Epidermal melanocyte (primary cell): ENCODE results near the gene NSD2.

ENCODE experiments used
- DNase-seq: peaks from one replicate; pipeline ENCODE4 v3.0.0; 2011; ENCODE audit warnings: low spot score; ENCODE audit not compliant: insufficient read length

The NSD2 gene

DNA sequence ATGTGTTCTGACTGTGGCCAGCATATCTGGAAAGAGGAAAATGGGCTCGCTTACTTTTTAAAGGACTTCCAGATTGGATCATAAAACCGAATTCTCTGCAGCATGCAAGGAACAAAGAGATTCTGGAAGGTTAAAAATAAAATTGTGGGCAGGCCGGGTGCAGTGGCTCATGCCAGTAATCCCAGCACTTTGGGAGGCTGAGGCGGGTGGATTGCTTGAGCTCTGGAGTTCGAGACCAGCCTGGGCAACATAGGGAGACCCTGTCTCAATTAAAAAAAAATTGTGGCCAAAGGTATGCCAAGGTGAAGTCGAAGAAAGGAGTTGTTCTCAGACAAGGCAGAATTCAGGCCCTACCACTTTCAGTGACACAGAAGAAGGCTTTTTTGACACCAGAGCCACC, 99.7 kb downstream of the NSD2 start:
- no peak for DNase-seq

DNA sequence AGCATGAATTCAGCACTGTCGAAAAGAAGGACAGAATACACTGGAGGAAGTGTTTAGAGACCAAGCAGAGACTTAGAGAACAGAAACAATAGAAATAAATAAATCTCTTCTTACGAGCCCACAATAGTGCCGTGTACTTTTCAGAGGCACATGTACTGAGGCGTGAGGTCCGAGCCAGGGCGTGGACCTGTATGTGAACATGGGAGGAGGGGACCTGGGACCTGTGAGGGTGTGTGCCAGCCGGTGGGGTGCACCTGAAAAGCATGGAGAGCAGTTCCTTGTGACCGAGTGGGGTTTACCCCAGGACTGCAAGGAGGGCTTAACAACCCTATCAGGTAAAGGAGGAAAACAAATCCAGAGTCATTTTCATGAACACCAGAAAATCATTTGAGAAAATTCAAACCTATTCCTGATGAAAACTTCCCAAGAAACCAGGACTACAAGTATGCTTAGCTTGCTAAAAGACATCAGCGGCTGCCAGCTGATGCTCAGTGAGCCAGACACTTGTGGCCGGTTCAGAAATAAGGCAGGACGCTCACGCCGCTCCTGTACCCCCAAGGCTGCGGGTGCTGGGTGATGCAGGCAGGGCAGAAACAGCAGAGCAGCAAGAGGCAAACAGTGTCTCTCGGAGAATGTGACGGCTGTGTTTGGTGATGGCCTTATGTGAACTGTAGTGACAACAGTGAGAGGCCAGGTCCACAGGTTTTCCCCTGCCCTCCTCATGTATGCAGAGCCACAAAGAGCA, 100.4 kb downstream of the NSD2 start:
- DNase-seq, result no peak

DNA sequence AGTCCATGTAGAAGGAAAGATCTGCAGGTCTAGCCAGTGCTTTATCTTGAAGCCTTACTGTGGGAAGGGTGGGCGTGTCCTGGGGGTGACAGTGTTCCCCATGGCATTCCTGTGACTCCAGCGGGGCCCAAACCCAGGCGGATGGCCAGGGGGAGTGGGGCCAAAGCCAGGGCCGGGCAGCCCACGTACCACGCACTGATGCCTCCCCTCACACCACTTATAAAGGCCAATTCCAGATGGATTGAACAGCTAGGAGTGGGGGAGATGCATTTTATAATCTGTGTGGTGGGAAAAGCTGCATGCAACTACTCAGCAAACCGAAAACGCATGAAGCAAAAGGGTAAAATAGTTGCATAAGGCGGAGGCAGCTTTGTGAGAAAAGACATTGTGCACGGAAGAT, 101.2 kb downstream of the NSD2 start:
- DNase-seq, result no peak

DNA sequence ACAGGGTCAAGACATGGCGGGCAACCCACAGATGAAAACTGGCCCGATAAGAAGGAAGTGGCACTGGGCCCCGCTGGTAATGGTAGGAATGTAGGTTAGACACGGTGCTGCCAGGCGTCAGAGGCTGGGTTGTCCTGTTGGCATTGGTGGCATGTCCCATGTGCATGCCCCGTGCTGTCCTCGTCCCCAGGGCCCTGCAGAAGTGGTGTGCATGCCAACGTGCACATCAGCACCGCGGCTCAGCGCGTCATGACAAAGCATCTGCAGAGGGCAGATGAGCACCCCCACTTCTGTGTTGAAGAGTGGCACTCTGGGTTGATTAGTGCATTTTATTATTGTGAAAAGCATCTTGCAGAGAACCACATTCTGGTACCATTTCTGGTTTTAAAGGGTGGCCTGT, 102.0 kb downstream of the NSD2 start:
- no peak for DNase-seq

DNA sequence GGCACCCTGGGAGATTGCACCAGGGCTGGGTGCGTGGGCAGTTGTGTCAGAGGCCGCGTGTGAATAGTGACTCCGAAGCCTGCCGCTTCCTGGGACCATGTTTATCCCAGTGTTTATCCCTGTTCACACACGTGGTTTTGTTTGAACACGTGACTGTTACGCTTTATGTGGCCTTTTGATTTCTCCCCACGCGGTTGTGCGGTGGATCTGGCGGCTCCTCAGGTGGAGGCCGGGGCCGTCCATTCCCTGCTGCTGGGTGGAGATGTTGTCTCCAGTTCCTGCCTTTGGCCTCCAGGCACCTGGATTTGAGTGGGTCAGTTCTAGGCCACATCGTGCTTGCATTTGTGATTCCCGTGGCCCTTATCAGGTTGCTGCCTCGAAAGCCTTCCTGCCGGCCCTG, 102.5 kb downstream of the NSD2 start:
- no peak for DNase-seq

DNA sequence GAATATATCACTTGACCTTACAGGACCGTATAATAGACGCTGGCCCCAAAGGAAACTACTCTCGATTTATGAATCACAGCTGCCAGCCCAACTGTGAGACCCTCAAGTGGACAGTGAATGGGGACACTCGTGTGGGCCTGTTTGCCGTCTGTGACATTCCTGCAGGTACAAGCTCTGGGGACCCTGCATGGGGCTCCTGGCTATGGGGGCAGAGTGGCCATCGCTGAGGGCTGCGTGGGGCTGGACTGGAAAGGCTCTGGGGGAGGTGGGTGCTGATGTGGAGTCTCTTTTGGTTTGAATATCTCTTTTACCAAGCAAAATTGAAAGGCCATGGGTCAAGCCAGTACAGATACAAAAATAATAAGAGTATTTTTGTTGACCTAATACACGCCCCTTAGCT, 103.6 kb downstream of the NSD2 start:
- no peak for DNase-seq

DNA sequence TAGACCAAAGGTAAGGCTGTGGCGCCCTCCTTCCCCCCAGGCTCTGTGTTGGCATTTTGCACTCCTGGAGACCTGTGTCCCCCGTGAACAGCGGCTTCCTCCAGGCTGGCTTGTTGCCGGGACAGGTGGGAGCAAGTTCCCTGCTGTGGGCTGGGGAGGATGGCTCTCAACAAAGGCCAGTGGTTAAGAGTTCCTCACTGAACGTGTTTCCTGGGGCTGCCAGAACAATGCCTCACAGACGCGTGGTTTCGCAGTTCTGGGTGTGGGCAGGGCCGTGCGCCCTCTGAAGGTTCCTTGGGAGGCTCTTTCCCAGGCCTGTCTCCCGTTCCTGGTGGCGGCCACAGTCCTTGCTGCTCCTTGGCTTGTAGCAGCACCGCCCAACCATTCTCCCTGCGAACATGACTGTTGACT, 104.2 kb downstream of the NSD2 start:
- no peak for DNase-seq

DNA sequence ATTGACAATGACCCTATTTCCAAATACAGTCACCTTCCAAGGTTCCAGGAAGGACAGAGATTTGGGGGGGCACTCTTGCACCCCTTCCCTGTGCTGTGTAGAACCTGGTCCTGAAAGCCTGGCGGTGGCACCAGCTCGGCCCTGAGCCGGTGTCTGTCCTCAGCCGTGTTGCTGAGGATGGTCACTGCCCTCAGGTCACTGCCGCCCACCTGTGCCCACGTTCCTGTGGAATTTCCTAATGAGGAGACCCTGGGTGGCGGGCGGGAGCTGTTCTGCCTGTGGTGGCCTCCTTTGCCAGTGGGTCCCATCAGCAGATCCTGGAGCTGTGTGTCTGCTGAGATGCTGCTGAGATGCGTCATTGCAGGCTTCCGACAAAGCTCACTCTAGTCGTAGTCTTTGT, 104.7 kb downstream of the NSD2 start:
- DNase-seq, result no peak

DNA sequence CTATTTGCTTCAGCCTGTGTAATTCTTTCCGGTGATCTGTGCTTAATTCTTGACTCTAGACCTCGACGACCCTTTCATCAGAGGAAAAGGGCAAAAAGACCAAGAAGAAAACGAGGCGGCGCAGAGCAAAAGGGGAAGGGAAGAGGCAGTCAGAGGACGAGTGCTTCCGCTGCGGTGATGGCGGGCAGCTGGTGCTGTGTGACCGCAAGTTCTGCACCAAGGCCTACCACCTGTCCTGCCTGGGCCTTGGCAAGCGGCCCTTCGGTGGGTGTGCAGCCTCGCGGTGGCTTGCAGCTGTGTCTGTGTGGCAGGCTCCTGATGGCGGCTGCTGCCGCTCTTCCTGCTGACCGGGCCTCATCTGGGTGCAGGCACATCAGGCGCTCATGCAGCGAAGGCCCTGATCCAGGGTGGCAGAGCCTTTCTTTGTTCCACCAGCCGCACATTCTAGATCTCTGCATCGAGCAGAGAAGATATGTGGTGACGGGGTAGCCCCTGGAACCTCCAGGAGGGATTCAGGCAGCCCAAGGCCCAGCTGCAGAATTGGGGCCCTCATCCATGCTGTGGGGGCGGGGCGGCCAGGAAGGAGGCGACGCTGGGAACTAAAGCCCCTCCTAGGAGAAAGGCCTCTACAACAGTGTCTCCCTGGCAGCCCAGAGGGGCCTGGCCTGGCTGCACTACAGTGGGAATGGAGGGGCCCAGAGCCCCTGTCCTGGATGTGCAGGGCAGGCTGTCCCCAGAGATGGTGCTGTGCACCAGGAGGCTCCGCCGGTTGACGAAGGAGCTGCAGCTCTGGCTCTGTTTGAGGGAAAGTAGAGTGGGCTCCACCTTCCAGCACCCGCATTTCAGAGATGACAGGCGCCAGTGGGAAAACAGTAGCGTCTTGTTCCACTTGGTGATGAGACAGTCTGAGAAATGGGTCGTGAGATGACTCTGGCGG, 105.5 kb downstream of the NSD2 start:
- DNase-seq, result no peak

DNA sequence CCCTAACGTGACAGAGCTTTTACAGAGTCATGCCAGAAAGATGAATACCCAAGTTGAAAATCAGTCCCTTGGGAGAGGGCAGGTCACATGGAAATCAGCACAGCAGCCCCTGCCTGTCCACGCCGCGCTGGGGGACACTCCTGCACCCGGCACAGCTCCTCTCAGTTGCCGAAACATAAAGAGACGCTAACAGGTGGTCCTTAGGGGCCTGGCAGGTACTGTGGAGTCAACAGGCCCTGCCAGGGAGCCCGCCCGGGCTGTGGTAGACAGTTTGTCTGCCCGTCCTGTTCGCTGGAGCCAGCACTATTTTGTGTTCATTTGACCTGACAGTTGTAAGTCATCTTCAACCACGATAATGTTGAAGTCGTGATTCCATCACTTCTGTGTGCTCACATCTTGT, 107.0 kb downstream of the NSD2 start:
- no peak for DNase-seq

DNA sequence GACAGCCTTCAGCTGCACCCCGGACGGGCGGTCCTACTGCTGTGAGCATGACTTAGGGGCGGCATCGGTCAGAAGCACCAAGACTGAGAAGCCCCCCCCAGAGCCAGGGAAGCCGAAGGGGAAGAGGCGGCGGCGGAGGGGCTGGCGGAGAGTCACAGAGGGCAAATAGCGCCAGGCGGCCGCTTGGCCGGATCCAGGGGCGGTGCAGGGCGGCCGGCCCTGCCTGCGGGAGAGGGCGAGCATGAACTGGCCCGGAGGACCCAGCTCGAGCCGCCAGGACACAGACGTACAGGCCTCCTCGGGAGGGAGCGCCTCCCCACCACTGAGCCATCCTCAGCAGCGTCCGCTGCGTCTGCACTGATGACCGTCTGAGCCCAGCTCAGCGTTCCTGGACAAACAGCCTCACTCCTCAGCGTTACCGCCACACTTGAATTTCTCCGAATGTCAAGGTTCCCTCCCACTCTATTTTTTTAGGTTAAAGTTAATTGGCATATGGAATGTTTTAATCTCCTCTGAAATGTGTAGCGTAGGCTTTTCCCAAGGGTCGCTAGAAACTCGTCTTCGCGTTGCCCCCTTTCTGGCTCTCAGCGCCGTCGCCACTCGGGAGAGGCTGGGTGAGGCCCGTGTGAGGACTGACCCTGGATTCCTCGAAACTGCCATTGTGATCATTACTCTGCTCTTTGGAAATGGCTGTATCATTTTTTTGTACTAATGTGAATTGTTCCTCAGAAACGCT, 107.7 kb downstream of the NSD2 start:
- no peak for DNase-seq

DNA sequence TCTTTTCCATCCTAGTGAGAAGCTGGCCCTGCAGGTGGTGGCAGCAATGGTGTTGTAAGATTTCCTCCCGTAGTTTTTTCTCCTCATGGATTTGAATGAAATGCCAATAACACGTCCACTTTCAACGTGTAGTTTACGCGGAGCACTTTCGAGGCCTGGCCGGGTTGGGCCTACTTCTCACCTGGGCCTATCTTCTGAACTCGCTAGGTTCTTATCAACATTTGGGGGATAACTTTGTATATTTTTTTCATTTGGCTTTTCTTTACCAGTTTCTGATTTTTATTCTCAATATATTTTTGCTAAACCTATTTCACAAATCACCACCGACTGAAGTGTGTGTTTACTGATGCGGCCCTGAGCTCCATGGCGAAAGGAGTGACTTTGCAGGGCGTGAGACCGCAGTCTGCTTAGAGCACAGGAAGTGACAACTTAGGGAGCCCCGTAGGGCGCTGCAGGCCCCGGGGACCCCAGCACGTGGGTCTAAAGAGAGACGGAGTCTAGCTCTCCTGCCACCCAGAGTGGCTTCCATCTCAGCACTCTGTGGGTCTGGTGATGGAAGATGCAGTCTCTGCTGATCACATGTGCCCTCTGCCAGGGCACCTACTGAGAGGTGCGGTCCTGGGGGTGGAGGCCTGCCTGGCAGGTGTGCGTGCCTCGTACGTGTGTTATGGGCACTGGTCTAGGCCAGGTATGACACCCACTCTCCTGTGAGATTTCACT, 108.4 kb downstream of the NSD2 start:
- no peak for DNase-seq

DNA sequence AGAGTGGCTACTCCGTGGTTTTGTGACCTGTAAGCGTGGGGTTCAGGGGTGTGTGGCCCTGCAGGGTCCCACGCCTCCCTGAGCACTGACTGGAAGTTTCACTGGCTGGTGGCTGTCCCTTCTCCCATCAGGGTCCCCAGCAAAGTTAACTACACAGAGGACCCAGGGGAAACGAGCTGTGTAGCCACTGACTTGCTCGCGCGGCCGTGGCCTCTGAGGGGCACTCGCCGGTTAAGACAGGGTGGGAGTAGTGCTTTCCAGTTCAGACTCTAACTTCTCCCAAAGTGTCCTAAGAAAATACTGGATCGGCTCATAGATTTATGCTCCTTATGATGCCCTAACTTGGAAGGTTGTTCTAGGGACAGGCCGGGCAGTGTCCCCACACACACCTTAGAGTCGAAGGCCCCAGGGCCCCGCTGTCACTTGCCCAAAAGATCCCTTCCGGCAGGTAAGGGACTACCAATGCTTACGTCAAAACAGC, 109.4 kb downstream of the NSD2 start:
- no peak for DNase-seq

DNA sequence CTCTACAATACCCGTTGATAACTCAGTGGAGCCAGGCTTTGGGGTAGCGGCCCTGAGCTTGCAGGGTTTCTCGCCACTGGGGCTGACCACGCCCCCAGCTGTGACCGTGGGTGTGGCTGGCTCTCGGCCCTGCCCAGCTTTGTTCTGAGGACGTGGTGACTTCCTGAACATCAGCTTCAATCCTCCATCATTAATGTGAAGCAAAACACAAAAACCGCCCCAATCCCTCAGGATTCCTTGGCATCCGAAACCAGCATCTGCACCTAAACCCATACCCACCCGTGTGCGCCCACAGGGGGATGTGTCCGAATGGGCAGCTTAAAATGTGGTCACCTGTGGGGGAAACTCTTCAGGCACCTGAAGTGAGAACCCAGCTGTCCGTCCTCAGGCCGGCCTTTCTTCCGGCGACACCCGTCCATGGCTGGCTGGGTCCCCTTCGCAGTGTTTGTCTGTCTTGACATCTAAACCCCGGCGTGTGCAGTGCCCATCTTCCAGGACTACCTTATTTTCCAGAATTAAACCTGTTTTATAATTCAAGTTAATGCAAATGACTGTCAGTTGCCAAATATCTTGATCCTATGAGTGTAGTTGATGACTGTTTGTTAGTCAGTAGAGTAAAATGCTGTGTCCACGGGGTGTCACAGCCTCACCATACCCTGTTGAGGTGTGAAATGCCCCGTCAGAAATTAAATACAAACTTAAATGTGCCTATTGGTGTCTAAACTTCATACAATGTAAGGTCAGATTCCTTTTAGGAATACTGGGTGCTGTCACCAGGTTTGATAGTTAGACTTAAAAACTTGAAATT, 110.3 kb downstream of the NSD2 start:
- no peak for DNase-seq

DNA sequence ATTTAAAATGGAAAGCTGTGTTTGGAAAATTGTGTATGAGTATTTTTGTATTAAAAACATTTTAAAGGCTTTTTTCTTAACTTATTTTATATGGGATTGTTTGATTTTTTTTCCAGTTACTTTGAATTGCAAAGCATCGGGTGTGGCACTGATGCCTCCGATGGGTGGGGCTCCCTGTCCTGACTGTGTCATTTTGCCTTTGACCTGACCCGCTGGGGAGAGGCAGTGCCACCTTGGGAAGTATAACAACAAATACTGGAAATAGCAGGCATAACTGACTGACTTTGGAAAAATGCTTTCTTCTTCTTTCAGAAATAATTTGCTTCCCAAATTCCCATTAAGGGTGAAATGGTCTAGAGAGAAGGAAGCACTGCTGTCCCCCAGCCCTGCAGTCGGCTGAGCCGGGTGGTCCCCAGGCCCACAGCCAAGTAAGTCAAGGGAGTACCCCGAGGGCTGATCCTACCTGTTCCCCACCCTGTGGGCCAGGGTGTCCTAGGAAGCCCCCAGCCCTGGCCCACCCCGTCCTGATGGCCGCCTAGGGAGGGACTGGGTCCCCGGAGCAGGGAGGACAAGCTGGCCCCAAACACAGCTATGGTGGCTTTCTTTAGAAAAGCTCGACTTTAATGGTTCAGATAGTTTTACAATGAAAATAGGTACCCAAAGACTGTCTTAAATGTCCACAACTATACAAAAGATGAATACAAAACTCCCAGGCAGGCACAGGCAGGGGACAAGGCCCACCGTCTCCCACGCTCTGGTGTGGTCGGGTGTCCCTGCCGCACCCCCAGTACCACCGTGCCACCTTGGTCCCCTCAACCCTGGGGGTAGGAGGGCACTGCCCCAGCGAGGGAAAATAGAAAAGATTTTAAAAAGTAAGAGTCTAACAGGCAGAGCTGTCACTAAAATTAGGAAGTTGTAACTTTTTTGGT, 111.2 kb downstream of the NSD2 start:
- DNase-seq, result no peak

DNA sequence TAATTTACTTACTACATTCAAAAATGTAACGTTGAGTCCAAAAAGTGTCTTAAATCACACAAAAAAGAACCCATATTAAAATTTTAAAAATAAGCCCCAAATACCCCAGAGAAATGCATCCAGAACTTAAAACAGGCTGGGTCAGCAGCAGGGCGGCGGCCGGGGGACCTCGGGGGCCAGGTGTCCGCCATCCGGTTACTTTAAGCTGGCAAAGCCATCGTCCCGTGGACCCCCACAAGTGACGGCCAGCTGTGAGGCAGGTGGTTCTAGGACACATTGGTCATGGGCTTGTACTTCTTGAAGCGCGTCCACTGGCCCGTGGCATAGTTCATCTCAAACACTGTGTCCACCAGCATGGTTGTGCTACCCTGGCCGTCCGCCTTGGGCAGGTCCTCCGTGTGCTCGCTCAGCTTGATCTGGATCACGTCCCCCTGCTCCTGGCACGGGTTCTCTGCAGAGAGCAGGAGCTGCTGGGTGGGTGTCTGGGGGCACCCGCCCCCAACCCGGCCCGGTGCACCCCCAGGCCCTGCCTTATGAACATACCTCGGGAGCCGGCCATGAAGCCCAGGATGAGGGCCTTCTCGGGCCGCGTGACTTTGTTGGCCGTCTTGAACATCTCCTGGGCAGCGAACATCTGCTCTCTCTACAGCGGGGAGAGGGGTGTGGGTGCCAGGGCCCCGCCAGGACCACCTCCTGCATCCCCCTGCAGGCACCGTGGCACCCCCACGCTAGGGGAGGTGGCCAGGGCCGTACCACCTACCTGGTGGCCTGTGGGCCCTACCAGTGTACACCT, 112.1 kb downstream of the NSD2 start:
- DNase-seq, result no peak

DNA sequence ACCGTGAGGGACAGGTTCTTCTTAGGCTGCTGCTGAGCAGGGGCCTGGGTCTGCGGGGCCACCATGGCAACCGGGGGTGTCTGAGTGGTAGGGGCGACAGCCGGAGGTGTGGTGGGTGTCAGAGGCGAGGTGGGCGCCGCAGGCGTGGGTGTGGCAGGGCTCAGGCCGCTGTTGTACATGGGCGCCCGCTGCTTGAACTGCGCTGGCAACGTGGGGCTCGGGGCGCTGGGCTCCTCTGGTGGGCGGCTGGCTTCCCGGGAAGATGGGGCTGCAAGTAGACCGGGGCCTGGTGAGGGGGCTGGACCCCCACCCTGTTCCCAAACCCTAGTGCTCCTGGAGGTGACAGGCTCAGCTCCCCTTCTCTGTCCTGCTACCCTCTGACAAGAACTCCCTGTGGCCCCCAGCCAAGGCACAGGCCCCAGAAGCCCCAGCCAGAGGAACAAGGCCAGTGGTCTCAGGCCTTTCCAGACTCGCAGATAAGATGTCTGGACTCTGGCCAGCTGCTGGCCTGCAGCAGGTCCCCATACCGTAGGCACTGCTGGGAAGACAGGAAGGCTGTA, 112.7 kb downstream of the NSD2 start:
- no peak for DNase-seq
